Renal pelvis (tissue), 4 donors: ENCODE measurements around the gene FKRP. TPM values are rescaled to one million over a fixed set of nuclear protein-coding genes. Genes with fewer than 3 reads are reported as not detected.
"Not testable (repeated sequence)": the region's sequence is repeated elsewhere in the genome, so short reads cannot be mapped to it uniquely, and the experiment has no call there.

Experiments used
- DNase-seq: peaks from one replicate; pipeline ENCODE4 v3.0.0-alpha.2; 2013
- polyA plus RNA-seq, 3 donors: library from polyadenylated mRNA; unstranded; fragments of 120-200 nt; gene quantifications; one replicate each; pipeline ENCODE4 v1.2.1, GENCODE V29; 2013; ENCODE audit not compliant: insufficient read length in 3 of 3

FKRP gene
- polyA plus RNA-seq, 3 donors = 21.2 to 29.7 (median 26.4) TPM

DNA sequence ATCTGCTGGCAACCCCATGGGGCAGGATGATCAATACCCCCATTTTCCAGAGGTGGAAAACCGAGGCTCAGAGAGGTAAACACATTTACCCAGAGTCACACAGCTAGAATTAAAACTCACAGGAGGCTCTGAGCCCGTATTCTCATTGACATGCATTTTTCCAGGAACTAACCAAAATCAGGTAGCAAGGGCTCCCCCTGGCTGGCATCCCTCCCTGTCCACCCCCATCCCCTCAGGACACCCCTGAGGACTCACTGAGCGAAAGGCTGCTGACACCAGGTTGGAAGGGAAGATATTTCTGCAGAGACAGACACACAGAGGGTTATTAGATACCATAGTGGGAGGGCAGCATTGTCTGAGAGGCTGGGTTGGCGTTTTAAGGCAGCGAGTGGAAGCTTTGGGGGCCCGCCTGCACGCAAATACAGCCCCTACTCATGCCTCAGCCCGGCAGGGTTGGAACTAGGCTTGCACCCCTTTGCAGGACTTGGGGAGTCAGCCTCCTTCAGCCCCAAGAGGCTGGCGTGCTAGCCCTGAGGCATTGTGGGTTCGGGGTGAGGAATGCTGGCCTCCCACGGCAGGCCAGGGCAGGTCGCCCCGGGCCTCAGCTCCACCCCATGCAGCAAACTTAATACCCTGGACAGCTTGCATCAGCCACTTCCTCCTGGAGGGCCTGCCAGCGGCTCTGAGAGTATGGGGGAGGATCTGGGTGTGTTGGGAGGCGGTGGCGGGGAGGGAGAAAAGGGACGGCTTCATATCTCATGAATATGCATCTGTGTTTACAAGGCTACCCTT is 38.6 kb downstream of the FKRP start:
- DNase-seq = no peak

DNA sequence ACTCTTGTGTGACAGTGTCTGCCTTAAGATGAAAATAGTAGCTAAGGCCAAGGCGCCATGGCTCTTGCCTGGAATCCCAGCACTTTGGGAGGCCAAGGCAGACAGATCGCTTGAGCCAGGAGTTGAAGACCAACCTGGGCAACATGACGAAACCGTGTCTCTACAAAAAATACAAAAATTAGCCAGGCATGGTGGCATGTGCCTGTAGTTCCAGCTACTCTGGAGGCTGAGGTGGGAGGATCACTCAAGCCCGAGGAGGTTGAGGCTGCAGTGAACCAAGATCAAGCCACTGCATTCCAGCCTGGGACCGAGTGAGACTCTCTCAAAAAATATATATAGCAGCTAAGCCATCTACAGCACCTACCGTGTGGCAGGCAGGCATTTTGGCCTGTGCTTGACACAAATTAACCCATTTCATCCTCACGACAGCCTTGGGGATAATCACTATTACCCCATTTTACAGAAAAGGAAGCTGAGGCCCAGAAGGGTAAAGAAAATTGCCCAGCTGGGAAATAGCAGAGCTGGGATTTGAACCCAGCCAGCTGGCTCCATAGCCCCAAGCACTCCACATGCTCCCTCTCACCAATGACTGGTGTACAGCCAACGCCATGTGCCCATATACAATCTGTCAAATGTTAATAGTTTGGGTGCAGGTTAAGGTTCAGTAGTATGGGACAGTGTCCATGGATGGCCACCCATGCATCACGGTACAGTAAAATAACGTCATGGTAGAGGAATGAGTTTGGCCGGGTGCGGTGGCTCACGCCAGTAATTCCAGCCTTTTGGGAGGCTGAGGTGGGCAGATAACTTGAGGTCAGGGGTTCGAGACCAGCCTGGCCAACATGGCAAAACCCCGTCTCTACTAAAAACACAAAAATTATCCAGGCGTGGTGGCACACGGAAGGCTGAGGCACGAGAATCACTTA is 39.5 kb downstream of the FKRP start:
- DNase-seq = no peak

- DNase-seq = no peak
These were observed 40.1 kb downstream of the FKRP start for GRCh38 chr19:46785980-46786235.

- DNase-seq = no peak
These were observed 40.6 kb downstream of the FKRP start for GRCh38 chr19:46786236-46787039.

- no peak for DNase-seq
These were observed 41.1 kb downstream of the FKRP start for GRCh38 chr19:46787040-46787330.

GRCh38 chr19:46787331-46788261 is 41.7 kb downstream of the FKRP start:
- DNase-seq = no peak

DNA sequence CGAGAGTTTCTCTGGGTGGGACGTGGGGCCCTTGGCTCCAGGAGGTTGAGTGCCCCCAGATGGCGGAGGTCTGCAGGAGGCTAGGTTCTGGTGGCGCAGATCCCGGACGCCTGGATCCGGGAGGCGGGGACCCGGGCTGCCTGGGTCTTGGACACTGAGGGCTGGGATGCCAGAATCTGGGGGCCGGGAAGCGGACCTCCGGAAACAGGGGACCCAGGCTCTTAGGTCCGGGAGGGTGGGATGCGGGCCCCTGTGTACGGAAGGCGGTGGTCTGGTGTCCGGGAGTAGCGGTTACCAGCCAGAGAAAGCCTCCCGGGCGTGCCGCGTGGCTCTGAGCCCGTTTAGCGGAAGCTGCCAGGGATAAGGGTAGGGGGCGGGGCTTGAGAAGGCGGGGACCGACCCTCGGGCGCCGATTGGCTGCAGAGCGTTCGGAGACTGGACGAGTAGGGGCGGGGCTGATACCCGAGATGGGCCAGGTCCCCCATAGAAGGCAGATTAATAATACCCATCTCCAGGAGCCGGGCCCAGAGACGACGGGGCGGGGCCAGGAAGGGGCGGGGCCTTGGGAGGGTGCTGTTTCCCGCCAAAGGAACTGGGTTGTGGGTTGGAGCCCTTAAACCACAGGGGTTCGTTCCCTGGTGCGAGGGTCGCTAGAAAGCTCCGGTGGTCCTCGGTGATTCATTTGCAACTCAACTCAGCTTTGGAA is 42.6 kb downstream of the FKRP start, which contains the start of gene SLC1A5:
TSS of gene SLC1A5 (minus strand) at position 333 of the 706 bp plus-strand sequence. CDS start 629 bp downstream, outside the sequence.
- peak; percentile 92 for DNase-seq

- DNase-seq = no peak
These were observed 43.1 kb downstream of the FKRP start for GRCh38 chr19:46788968-46789338.

DNA sequence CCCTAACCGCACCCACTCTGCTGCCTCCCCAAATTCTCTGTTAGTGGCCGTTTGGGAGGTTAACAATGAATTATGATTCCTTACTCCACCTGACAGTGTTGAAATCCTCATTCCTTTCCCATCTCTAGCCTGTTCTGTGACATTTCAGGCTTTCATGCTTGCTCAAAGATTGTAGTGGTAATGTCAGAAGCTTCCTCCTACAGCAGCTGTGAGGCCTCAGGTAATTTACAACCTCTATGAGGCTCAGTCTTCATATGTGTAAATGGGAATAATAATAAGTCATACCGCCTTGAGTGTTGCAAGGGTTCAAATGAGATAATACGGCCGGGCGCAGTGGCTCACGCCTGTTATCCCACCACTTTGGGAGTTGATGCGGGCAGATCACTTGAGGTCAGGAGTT is 43.5 kb downstream of the FKRP start:
- DNase-seq = no peak

DNA sequence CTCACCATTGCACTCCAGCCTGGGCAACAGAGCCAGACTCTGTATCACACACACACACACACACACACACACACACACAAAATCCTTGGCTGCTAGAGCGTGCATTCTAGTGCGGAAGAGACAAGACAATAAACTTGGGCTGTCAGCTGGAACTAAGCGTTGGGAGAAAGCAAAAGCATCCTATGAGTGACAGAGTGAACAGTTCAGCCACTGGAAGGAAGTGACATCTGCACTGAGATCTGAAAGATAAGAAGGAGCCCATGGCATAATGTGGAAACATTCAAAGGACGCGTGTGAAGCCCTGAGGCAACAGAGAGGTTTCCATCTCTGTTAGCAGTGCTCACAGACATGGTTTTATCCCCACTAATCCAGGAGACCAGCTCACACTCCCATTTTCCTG is 46.1 kb downstream of the FKRP start:
- DNase-seq = no peak

DNA sequence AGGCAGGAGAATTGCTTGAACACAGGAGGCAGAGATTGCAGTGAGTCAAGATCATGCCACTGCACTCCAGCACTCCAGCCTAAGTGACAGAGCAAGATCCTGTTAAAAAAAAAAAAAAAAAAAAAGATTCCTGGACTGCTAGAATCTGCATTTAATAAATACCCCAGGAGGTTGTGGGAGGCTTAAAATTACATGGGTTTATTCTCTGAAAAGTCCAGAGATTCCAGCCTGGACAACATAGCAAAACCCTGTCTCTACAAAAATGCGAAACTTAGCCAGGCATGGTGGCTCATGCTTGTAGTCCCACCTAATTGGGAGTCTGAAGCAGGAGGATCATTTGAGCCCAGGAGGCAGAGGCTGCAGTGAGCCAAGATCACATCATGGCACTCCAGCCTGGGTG is 52.0 kb downstream of the FKRP start:
- DNase-seq = no peak

DNA sequence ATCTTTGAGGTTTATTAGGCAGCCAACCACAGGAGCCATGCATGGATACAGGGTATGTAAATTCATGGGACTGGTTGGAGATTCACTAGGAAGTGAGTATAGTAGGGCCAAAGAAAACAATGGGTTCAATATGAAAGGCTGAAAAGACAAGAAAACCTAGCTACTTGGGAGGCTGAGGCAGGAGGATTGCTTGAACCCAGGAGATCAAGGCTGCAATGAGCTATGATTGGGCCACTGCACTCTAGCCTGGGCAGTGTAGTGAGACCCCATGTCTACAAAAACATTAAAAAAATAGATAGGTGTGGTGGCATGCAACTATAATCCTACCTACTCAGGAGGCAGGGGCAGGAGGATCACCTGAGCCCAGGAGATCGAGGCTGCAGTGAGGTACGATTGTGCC is 52.9 kb downstream of the FKRP start:
- no peak for DNase-seq

DNA sequence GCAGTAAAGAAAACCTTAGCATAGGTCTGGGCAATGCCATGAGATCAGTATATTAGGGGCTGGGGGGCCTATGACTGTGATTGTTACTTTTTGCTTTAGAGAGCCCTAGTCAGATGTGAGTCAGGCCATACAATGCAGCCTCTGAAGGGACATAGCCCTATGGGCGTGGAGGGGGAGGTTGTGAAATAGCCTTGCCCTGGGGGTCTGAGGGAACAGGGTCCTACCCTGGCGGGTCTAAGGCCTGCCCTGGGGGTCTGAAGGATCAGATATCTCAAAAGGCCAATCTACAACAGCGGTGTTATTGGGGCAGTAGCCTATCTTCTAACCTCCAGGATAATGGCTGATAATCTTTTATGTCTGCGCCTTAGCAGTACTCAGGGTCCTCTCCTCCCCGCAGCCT is 56.3 kb downstream of the FKRP start:
- DNase-seq = no peak

GRCh38 chr19:46803555-46803954 is 57.7 kb downstream of the FKRP start:
- DNase-seq = no peak

- not testable (repeated sequence) for DNase-seq
These were observed 58.6 kb downstream of the FKRP start for GRCh38 chr19:46804432-46804831.

GRCh38 chr19:46806656-46807055 is 60.8 kb downstream of the FKRP start:
- DNase-seq = no peak
